GM23338 (cell line): ENCODE data around the gene CLASRP.

ENCODE experiments used
- CREB1 ChIP-seq: fragments of 250-450 bp; sonication (Bioruptor Pico); IDR thresholded peaks from 2 replicates; pipeline ENCODE4 v1.5.0; 2020; ENCODE audit warnings: low read depth, mild to moderate bottlenecking, moderate library complexity
- ETS1 ChIP-seq: IDR thresholded peaks from 2 replicates; pipeline ENCODE4 v1.6.1; 2016; ENCODE audit warnings: antibody characterized with exemption
- EZH2 ChIP-seq: fragments of 200-600 bp; sonication (generic); IDR thresholded peaks from one replicate; pipeline ENCODE4 v1.8.0; 2017; ENCODE audit warnings: antibody characterized with exemption, mild to moderate bottlenecking, low read depth; ENCODE audit not compliant: unreplicated experiment
- EZH2phosphoT487 ChIP-seq: fragments of 200-600 bp; sonication (generic); IDR thresholded peaks from one replicate; pipeline ENCODE4 v1.8.1; 2018; ENCODE audit warnings: antibody characterized with exemption; ENCODE audit not compliant: unreplicated experiment
- JUNB ChIP-seq: IDR thresholded peaks from one replicate; pipeline ENCODE4 v1.6.1; 2016; ENCODE audit warnings: antibody characterized with exemption; ENCODE audit not compliant: unreplicated experiment
- NANOG ChIP-seq: IDR thresholded peaks from 2 replicates; pipeline ENCODE4 v1.6.1; 2016; ENCODE audit warnings: antibody characterized with exemption, borderline replicate concordance
- POLR2AphosphoS5 ChIP-seq: IDR thresholded peaks from 2 replicates; pipeline ENCODE4 v1.6.1; 2016; ENCODE audit warnings: antibody characterized with exemption, low read depth
- REST ChIP-seq: IDR thresholded peaks from one replicate; pipeline ENCODE4 v1.6.1; 2018; ENCODE audit warnings: antibody characterized with exemption; ENCODE audit not compliant: unreplicated experiment
- ZNF114 ChIP-seq: fragments of 250-450 bp; sonication (Bioruptor Pico); IDR thresholded peaks from 2 replicates; pipeline ENCODE4 v1.5.0; 2020; ENCODE audit warnings: mild to moderate bottlenecking, moderate library complexity
- TF ChIP-seq, protein P1 (sequence below), 2 experiments: fragments of 200-600 bp in 1 of 2; sonication (generic) in 1 of 2; conservative IDR thresholded peaks; 2 replicates each; pipeline versions ENCODE4 v1.5.1 to v1.6.1; 2016 to 2017; ENCODE audit warnings: antibody characterized with exemption in 2 of 2, low read depth in 2 of 2, mild to moderate bottlenecking in 2 of 2, moderate library complexity in 1 of 2
- TF ChIP-seq, protein P2 (sequence below): fragments of 250-450 bp; sonication (Bioruptor Pico); IDR thresholded peaks from 2 replicates; pipeline ENCODE4 v1.5.0; 2020; ENCODE audit warnings: mild to moderate bottlenecking, moderate library complexity

- TF ChIP-seq, protein P1, sequence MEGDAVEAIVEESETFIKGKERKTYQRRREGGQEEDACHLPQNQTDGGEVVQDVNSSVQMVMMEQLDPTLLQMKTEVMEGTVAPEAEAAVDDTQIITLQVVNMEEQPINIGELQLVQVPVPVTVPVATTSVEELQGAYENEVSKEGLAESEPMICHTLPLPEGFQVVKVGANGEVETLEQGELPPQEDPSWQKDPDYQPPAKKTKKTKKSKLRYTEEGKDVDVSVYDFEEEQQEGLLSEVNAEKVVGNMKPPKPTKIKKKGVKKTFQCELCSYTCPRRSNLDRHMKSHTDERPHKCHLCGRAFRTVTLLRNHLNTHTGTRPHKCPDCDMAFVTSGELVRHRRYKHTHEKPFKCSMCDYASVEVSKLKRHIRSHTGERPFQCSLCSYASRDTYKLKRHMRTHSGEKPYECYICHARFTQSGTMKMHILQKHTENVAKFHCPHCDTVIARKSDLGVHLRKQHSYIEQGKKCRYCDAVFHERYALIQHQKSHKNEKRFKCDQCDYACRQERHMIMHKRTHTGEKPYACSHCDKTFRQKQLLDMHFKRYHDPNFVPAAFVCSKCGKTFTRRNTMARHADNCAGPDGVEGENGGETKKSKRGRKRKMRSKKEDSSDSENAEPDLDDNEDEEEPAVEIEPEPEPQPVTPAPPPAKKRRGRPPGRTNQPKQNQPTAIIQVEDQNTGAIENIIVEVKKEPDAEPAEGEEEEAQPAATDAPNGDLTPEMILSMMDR (conservative IDR thresholded peaks at IDR 0.05; ENCODE audit: low read depth in 2 of 2): no peak
- TF ChIP-seq EZH2: no peak
- TF ChIP-seq EZH2phosphoT487: no peak
- no peak for TF ChIP-seq JUNB
- TF ChIP-seq POLR2AphosphoS5: no peak
- no peak for TF ChIP-seq REST
- no peak for TF ChIP-seq ETS1
- no peak for TF ChIP-seq CREB1
- TF ChIP-seq ZNF114 (CRISPR knock-in tag): no peak
- no peak for TF ChIP-seq NANOG
- TF ChIP-seq, protein P2, sequence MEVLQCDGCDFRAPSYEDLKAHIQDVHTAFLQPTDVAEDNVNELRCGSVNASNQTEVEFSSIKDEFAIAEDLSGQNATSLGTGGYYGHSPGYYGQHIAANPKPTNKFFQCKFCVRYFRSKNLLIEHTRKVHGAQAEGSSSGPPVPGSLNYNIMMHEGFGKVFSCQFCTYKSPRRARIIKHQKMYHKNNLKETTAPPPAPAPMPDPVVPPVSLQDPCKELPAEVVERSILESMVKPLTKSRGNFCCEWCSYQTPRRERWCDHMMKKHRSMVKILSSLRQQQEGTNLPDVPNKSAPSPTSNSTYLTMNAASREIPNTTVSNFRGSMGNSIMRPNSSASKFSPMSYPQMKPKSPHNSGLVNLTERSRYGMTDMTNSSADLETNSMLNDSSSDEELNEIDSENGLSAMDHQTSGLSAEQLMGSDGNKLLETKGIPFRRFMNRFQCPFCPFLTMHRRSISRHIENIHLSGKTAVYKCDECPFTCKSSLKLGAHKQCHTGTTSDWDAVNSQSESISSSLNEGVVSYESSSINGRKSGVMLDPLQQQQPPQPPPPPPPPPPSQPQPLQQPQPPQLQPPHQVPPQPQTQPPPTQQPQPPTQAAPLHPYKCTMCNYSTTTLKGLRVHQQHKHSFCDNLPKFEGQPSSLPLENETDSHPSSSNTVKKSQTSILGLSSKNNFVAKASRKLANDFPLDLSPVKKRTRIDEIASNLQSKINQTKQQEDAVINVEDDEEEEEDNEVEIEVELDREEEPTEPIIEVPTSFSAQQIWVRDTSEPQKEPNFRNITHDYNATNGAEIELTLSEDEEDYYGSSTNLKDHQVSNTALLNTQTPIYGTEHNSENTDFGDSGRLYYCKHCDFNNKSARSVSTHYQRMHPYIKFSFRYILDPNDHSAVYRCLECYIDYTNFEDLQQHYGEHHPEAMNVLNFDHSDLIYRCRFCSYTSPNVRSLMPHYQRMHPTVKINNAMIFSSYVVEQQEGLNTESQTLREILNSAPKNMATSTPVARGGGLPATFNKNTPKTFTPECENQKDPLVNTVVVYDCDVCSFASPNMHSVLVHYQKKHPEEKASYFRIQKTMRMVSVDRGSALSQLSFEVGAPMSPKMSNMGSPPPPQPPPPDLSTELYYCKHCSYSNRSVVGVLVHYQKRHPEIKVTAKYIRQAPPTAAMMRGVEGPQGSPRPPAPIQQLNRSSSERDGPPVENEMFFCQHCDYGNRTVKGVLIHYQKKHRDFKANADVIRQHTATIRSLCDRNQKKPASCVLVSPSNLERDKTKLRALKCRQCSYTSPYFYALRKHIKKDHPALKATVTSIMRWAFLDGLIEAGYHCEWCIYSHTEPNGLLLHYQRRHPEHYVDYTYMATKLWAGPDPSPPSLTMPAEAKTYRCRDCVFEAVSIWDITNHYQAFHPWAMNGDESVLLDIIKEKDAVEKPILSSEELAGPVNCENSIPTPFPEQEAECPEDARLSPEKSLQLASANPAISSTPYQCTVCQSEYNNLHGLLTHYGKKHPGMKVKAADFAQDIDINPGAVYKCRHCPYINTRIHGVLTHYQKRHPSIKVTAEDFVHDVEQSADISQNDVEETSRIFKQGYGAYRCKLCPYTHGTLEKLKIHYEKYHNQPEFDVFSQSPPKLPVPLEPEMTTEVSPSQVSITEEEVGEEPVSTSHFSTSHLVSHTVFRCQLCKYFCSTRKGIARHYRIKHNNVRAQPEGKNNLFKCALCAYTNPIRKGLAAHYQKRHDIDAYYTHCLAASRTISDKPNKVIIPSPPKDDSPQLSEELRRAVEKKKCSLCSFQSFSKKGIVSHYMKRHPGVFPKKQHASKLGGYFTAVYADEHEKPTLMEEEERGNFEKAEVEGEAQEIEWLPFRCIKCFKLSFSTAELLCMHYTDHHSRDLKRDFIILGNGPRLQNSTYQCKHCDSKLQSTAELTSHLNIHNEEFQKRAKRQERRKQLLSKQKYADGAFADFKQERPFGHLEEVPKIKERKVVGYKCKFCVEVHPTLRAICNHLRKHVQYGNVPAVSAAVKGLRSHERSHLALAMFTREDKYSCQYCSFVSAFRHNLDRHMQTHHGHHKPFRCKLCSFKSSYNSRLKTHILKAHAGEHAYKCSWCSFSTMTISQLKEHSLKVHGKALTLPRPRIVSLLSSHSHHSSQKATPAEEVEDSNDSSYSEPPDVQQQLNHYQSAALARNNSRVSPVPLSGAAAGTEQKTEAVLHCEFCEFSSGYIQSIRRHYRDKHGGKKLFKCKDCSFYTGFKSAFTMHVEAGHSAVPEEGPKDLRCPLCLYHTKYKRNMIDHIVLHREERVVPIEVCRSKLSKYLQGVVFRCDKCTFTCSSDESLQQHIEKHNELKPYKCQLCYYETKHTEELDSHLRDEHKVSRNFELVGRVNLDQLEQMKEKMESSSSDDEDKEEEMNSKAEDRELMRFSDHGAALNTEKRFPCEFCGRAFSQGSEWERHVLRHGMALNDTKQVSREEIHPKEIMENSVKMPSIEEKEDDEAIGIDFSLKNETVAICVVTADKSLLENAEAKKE (CRISPR knock-in tag): no peak
Measured at GRCh38 chr19:45023048-45023447, 15.8 kb upstream of the CLASRP start.
